Effector memory CD4-positive, alpha-beta T cell (primary cell): ENCODE measurements around the gene ZBTB17.
"Not testable (repeated sequence)": the region's sequence is repeated elsewhere in the genome, so short reads cannot be mapped to it uniquely, and the experiment has no call there.

ENCODE experiments used
- DNase-seq, 3 donors: peaks; one replicate each; pipeline ENCODE4 v3.0.0-alpha.2; 2020
- H3K27ac ChIP-seq: 2 replicates; pipeline ENCODE4 v1.7.0; 2013; ENCODE audit warnings: mild to moderate bottlenecking, low read length, moderate library complexity; ENCODE audit not compliant: insufficient read depth, poor library complexity, severe bottlenecking
- H3K27me3 ChIP-seq: replicated peaks from 2 replicates; pipeline ENCODE4 v1.7.0; 2013; ENCODE audit warnings: mild to moderate bottlenecking, low read length; ENCODE audit not compliant: insufficient read depth, control insufficient read depth, poor library complexity, severe bottlenecking
- H3K36me3 ChIP-seq: 2 replicates; pipeline ENCODE4 v1.7.0; 2013; ENCODE audit warnings: mild to moderate bottlenecking, low read length, moderate library complexity; ENCODE audit not compliant: control insufficient read depth, insufficient read depth
- H3K4me1 ChIP-seq: 2 replicates; pipeline ENCODE4 v1.7.0; 2013; ENCODE audit warnings: low read length, mild to moderate bottlenecking; ENCODE audit not compliant: control insufficient read depth, insufficient read depth, poor library complexity, severe bottlenecking
- H3K4me3 ChIP-seq: 2 replicates; pipeline ENCODE4 v1.7.0; 2013; ENCODE audit warnings: low read length, low read depth, mild to moderate bottlenecking; ENCODE audit not compliant: insufficient read depth, poor library complexity, severe bottlenecking
- H3K9me3 ChIP-seq: 2 replicates; pipeline ENCODE4 v1.7.0; 2013; ENCODE audit warnings: mild to moderate bottlenecking, low read length, moderate library complexity; ENCODE audit not compliant: control insufficient read depth

The ZBTB17 gene

DNA sequence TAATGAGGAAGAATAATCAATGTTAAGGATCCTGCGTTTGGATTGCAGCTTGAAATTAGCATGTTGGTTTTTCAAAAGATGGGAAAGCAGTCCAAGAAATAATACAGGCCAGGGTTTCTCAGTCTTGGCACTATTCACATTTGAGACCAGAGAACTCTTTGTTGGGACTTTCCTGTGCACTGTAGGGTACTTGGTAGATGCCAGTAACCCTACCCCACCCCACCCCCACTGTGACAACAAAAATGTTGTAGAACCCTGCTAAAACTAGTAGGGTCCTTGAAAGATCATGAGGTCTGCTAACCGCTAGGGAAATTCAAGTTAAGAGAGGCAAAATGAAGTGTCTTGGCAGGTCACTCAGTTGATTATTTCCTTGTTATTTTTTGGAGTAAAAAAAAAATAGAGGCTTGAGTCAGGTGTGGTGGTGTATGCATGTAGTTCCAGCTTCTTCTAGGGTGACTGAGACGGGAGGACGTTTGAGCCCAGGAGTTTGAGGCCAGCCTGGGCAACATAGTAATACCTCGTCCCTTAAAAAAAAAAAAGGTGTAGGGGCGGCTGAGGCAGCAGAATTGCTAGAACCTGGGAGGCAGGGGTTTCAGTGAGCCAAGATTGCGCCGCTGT, 75.1 kb downstream of the ZBTB17 start:
- no peaks in the 10 kb centered on the region for H3K9me3 ChIP-seq
- no peak for DNase-seq
- H3K36me3 ChIP-seq, result no peaks in the 10 kb centered on the region
- no peak overlapping the region for H3K4me3 ChIP-seq
- no peaks in the 10 kb centered on the region for H3K27me3 ChIP-seq
- H3K4me1 ChIP-seq, result no peaks in the 10 kb centered on the region
- H3K27ac ChIP-seq, result no peak overlapping the region

GRCh38 chr1:15899266-15899665, 76.6 kb downstream of the ZBTB17 start:
- Histone ChIP-seq H3K4me3 (no peak overlapping the region), H3K27ac (no peak overlapping the region)

DNA sequence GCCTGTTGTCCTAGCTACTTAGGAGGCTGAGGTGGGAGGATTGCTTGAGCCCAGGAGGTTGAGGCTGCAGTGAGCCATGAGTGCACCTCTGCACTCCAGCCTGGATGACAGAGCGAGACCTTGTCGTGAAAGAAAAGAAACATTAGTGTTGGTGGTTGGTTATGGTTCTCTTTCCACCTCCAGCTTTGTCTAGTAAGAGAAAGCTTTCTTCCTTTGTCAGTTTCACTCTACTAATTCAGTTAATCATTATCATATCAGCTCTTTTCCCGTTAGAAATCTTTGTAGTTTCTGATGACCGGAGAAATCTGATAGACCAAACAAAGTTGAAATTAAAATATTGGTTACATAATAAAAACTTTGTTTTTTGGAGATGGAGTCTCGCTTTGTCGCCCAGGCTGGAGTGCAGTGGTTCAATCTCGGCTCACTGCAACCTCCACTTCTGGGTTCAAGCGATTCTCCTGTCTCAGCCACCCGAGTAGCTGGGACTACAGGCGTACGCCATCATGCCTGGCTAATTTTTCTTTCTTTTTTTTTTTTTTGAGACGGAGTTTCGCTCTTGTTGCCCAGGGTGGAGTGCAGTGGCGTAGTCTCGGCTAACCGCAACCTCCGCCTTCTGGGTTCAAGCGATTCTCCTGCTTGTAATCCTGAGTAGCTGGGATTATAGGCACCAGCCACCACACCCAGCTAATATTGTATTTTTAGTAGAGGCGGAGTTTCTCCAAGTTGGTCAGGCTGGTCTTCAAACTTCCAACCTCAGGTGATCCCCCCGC, 78.9 kb downstream of the ZBTB17 start:
- not testable (repeated sequence) for H3K27me3 ChIP-seq, H3K4me1 ChIP-seq, H3K27ac ChIP-seq, DNase-seq, H3K36me3 ChIP-seq, H3K9me3 ChIP-seq, H3K4me3 ChIP-seq

More at GRCh38 chr1:15899266-15899665, 76.6 kb downstream of the ZBTB17 start:
- Histone ChIP-seq H3K36me3 (no peaks in the 10 kb centered on the region), H3K9me3 (no peaks in the 10 kb centered on the region), H3K27me3 (no peaks in the 10 kb centered on the region), H3K4me1 (no peaks in the 10 kb centered on the region)
- DNase-seq, result no peak

- Histone ChIP-seq H3K36me3 (no peaks in the 10 kb centered on the region), H3K27me3 (no peaks in the 10 kb centered on the region), H3K27ac (no peak overlapping the region), H3K4me1 (no peaks in the 10 kb centered on the region), H3K9me3 (no peaks in the 10 kb centered on the region), H3K4me3 (no peak overlapping the region)
- DNase-seq, result no peak
These were observed 80.7 kb downstream of the ZBTB17 start for GRCh38 chr1:15895233-15895632.

DNA sequence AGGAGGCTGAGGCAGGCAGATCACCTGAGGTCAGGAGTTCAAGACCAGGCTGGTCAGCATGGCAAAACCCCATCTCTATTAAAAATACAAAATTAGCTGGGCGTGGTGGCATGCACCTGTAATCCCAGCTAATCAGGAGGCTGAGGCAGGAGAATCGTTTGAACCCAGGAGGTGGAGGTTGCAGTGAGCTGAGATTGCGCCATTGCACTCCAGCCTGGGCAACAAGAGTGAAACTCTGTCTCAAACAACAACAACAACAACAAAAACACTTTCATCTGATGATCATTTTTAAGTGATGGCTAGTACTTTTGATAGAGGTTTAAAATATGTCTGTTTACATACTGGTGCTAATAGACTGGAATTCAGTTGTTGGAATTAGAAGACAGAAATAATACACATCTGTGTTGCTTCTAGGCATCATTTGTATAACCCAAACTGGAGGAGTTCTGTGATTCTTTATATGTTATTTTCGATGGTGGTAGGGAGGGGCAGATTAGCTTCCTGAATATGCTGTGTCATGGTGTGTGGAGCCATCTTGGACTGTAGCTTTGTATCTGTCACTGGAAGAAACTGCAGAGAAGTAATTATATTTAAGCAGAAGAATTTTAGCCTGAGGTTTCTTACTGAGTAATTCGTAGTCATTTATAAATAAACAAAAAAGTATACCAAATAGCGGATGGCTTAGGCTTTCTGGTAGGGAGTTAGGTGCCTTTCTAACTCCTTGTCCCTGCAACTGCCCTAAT, 82.9 kb downstream of the ZBTB17 start:
- not testable (repeated sequence) for H3K4me1 ChIP-seq, H3K4me3 ChIP-seq, DNase-seq, H3K36me3 ChIP-seq, H3K9me3 ChIP-seq, H3K27ac ChIP-seq, H3K27me3 ChIP-seq
